GM12874 (cell line): ENCODE results near the gene ZBP1.

Source experiments
- CTCF ChIP-seq: IDR thresholded peaks from 2 replicates; pipeline ENCODE4 v1.5.1; 2011; ENCODE audit warnings: low read depth, mild to moderate bottlenecking, control low read depth, low read length, moderate library complexity; ENCODE audit not compliant: insufficient read depth

The ZBP1 gene

DNA sequence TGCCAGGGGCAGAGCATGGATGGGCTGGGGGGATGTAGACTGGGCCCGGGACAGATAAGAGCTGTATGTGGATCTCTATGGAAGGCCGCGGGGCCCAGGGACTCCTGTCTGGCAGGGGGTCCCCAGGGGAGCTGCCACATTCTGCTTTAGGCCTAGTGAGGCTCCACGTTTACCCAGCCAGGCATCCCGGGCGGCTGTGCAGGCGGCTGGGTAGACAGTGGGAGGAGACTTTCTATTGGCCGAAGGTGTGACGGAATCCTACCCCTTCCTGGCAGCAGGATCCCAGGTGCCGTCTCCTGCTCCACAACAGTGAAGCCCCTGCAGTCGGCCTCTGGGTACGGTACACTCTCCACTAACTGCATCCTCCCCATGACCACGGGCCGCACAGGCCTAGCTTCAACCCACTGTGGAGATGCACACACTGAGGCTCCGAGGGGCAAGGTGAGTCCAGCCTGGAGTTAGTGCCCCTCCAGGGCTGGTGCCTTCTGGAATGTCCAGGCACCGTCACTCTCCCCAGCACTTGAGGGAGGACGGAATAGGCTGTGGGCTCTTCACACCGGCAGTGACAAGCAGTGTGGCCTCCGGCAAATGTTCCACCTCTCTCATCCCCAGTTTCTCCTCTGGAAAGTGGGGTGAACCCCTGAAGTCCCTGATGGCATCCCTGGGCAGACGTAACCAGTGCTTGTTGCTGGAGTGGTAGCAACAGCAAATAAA is 36.8 kb upstream of the ZBP1 start:
- no peak for TF ChIP-seq CTCF

- TF ChIP-seq CTCF, result no peak
These were observed 36.1 kb upstream of the ZBP1 start for GRCh38 chr20:57656252-57656820.

DNA sequence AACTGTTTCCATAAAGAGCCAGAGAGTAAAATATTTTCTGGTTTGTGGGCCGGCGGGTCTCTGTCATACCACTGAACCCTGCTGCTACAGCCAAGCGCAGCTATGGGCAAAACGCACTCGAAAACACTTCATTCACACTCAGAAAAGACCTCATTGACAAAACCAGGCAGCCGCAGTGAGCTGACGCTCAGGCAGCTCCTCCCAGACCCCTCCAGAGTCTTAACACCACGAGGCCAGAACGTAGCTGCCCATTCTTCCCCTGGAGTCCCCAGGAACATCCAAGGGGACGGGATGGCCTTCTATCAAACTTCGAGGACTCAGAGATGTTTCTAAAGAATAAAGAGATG is 35.6 kb upstream of the ZBP1 start:
- no peak for TF ChIP-seq CTCF

DNA sequence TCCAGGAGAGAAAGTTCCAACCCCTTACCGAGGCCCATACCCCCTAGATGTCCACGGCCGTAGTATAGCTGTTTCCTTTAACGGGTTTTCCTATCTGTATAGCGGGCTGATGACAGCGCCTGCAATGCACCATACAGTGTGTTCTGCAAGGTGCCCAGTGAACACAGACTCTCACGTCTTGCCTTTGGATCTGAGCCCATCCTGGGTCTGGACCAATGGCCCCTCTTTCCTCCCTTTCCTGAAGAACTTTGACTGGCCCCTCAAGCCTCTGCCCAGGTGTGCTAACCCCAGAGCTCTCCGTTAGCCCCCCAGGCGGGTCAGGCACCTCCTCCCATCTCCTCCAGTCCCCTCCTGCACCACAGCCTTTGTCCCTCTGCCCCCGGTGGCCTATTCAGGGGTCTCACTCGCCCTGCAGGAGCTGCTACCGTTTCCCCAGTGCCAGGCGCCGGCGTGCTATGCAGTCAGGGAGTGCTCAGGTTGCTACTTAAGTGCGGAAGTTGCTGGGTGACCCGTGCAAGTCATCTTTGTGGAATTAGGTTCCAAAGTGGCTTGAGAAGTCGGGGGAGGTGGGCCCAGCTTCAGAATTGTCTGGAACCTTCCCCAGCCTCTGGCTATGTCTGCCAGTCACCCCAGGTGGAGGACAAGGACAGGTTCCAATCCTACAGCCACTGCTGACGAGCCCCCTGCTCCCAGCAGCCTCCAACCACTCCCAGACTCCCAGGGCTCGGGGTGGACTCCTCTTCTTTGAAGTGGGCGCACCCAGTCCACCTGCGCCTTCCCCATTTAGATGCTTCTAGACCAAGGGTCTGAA is 35.0 kb upstream of the ZBP1 start:
- TF ChIP-seq CTCF, result no peak

DNA sequence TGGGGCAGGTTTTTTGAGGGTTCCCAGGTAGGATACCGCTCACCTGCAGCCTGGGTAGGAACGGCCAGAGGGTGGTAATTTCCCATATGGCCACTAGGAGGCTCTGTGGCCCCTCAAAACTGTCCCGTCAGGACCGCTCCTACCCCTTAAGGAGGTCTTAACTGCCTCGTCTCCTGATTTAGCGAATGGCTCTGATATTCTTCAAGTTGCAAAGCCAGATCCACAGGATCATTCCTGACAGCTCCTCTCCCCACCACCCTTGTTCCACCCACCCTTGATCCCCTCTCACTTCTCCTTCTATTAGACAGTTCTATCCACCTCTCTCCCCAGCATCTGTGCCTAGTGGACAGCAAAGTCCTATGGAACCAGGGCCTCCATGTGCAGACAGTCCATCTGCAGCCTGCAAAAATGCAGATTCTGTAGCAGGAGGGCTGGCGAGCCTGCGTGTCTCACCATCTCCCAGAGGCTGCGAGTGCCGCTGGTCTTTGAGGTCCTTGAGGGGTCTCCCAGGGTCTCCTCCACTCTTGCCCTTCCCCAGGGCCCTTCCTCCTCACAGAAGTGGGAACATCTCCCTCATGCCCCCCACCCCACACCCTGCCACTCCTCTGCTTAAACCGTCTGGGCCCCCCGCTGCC is 34.3 kb upstream of the ZBP1 start:
- peak; percentile 87 for TF ChIP-seq CTCF

DNA sequence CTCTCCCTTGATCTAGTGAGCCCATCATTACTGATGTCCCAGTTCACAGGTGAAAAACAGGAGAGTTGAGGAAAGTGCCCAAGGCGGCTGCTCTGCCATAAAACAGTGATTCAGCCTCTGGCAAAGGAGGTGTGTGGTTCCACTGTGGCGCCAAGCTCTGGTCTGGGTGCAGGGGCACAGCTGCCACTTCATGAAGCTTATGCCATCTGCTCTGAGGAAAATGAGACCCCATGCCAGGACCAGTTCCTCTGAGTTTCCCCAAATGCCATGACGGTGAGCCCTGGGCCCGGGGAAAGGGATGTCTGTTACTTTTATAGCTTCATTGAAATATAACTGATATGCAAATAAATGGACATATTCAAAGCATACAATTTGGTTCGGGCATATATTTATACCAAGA is 33.7 kb upstream of the ZBP1 start:
- no peak for TF ChIP-seq CTCF

DNA sequence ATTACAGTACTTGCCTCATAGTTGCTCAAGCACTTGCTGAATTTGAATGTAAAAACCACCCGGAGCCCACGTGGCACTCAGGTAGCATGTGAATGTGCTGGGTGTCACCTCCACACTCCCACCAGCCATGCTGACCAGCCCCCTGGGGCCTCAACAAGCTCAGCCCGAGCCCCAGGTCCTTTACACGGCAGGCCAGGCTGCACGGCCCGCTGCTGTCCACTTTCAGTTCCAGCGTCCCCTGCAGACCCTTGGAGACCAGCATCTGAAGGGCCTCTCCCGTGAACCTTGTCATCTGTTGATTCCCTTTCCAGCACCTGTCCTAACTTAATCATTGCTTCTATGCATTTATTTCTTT is 33.3 kb upstream of the ZBP1 start:
- no peak for TF ChIP-seq CTCF
